Activated CD4-positive, alpha-beta T cell treated with anti-CD3 and anti-CD28 coated beads, Interleukin-2, Interleukin-4, amounts not matched to agents 100 ng/mL and 50 ng/mL, durations not matched to agents 16 hours and 8 hours (primary cell): Measurements from ENCODE around the gene NTN5.
"Not testable (repeated sequence)": the region's sequence is repeated elsewhere in the genome, so short reads cannot be mapped to it uniquely, and the experiment has no call there.

Experiments
- DNase-seq: peaks from one replicate; pipeline ENCODE4 v3.0.0-alpha.2; 2020; ENCODE audit warnings: low spot score

NTN5 gene

DNA sequence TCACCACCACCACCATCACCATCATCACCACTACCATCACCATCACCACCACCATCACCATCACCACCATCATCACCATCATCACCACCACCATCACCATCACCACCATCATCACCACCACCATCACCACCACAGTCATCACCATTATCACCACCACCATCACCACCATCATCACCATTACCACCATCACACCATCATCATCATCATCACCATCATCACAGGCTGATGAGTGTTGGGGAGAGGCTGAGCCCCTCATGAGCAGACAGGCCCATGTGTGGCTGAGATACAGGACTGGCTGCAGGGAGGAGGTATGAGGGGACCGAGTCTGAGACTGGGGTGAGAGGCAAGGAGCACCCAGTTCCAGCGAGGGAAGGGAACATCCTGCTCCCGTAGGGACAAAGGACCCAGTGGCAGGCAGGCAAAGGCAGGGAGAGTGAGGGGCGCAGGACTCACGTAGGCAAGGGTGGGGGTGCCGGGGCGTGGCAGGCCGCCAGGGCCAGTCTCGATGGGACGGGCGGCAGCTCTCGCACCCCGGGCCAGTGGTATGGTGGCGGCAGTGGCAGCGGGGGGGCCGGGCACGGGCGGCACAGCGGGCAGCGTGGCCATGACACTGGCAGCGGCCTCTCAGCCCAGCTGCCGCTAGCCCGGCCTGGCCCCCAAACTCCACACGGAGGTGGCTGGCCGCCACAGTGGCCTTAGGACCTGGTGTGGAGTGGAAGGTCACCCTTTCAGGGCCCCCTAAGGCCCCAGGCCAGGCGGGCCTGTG lies 2.7 kb downstream of the NTN5 start:
- no peak for DNase-seq

GRCh38 chr19:48668761-48669160 lies 4.1 kb downstream of the NTN5 start:
- DNase-seq = no peak

GRCh38 chr19:48668332-48668731 lies 4.5 kb downstream of the NTN5 start:
- DNase-seq = no peak

DNA sequence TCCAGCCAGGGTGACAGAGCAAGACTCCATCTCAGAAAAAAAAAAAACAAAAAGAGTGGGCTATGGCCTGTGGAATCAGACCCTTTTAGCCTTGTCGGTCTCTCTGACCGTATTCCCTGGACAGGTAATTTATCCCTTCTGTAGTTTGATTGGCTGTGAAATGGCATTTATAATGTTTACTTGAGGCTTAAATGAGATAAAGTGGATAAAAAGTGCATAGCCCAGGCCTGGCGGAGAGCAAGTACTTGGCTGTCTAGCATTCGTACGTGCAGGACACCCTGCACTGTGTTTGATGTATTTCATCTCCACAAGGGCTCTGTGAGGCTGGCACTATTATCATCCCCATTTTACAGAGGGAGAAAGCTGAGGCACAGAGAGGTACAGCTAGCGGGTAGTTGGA lies 7.0 kb downstream of the NTN5 start:
- no peak for DNase-seq

DNA sequence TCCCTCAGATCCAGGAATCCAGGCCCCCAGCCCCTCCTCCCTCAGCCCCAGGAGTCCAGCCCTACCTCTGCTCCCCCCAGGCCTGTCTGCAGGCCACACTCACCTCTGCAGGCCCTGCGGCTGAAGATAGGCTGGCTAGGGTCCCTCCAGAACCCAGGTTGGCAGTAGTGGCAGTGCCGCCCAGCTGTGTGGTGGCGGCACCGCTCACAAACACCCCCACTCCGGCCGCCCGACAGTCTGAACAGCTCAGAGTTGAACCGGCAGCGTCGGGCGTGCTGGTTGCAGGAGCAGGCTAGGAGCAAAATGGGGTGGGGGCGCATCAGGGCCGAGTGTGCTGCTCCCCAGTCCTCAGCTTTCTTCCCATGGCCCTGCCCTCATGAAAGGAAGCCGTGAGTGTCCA lies 8.3 kb downstream of the NTN5 start:
- DNase-seq = no peak

DNA sequence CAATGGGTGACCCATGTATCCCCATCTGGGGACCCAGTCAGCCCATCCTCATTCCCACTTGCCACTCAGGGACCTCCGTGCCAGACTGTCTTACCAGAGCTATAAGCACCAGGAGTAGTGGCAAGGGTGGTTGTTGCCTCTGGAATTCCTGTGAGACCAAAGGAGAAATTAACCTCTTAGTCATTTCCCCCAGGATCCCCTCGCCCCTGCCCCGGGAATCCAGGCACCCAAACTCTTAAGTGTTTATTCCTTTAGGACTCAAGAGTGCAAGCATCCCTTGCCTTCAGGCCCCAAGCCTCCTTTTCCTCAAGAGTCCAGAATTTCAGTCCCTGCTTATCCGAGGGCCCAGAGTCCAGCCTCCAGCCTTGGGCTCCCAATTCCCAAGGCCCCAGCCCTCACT lies 9.2 kb downstream of the NTN5 start:
- no peak for DNase-seq

- DNase-seq = no peak
Observed at GRCh38 chr19:48661711-48662090, 11.1 kb downstream of the NTN5 start.

DNA sequence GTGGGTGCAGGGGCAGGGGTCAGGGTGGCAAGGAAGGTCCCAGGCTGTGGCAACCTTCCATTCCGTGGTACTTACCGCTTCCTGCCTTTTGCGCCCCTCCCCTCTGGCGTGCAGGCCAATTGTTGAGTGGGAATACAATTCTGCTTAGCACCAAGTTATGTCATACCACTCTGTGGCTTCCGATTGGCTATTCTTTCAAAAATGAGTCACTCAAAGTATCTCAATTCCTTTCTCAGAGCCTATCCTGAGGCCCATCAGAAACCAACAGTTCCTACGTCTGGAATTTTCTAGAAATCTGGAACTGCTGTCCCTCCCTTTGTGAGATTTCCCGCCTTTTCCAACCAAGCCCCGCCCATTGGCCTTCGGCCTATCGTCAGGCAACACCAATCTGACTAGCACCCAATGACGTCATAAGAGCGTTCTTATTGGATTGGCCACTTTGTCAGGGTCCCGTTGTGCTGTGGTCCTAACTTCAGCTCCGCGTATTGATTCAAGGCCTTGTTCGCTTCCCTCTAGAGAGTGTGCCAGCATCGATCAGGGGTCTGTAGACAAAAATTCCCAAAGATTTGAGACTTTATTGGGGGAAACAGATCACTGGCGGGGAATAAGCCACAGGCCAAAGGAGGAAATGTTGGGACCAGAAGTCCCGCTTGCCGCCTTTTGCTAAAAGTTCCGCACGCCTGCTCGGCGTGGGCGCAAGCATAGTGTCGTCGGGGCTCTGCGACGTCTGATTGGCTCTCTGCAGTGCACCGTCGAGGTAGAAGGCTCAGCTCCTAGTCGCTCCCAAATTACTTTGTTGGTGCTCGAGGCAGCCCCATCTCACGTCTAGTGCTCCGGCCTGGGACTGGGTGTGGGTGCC lies 11.7 kb downstream of the NTN5 start:
- peak; percentile 94 for DNase-seq

- DNase-seq = no peak
Observed at GRCh38 chr19:48659768-48660167, 13.0 kb downstream of the NTN5 start.

GRCh38 chr19:48658483-48658882 lies 14.3 kb downstream of the NTN5 start:
- DNase-seq = no peak

- DNase-seq = not testable (repeated sequence)
Observed at GRCh38 chr19:48657828-48658227, 15.0 kb downstream of the NTN5 start.

DNA sequence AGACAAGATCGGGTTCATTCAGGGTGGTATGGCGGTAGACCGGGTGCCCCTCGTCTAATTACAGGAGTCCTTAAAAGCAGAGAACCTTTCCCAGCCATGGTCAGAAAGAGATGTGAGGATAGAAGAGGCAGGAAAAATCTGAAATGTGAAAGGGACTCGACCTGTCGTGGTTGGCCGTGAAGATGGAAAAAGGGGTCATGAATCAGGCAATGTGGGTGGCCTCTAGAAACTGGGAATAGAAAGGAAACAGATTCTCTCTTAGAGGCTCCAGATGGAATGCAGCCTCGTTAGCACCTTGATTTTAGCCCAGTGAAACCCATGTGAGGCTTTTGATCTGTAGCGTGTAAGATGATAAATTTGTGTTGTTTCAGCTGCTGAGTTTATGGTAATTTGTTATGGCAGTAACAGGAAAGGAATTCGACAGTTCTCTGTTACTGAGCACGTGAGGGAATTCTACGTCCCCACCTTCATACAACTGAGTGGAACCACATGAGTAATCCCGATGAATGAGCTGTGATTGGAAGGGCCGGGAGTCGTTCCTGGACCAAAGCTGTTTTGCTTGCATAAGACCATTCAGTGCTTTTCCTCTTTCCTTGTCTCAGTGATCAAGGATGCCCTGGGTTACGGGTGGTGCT lies 15.9 kb downstream of the NTN5 start:
- DNase-seq = no peak

GRCh38 chr19:48654299-48655059 lies 18.3 kb downstream of the NTN5 start:
- no peak for DNase-seq

GRCh38 chr19:48651683-48652048 lies 21.2 kb downstream of the NTN5 start:
- no peak for DNase-seq

GRCh38 chr19:48650974-48651682 lies 21.7 kb downstream of the NTN5 start:
- DNase-seq = no peak

DNA sequence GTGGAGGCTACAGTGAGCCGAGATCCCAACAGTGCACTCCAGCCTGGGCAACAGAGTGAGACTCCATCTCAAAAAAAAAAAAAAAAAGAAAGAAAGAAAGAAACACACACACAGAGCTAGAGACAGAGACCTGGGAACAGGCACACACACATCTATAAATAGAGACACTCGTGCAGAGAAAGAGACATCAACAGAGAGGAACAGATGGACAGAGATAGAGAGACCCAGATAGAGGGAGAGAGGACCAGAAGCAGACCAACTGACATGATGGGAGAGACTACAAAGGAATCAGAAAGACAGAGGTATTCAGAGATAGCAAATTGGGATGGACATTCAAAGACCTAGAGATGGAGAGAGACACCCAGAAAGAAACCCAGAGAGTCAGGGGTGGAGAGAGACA lies 24.7 kb downstream of the NTN5 start:
- DNase-seq = no peak

GRCh38 chr19:48646722-48647216 lies 26.0 kb downstream of the NTN5 start:
- no peak for DNase-seq

DNA sequence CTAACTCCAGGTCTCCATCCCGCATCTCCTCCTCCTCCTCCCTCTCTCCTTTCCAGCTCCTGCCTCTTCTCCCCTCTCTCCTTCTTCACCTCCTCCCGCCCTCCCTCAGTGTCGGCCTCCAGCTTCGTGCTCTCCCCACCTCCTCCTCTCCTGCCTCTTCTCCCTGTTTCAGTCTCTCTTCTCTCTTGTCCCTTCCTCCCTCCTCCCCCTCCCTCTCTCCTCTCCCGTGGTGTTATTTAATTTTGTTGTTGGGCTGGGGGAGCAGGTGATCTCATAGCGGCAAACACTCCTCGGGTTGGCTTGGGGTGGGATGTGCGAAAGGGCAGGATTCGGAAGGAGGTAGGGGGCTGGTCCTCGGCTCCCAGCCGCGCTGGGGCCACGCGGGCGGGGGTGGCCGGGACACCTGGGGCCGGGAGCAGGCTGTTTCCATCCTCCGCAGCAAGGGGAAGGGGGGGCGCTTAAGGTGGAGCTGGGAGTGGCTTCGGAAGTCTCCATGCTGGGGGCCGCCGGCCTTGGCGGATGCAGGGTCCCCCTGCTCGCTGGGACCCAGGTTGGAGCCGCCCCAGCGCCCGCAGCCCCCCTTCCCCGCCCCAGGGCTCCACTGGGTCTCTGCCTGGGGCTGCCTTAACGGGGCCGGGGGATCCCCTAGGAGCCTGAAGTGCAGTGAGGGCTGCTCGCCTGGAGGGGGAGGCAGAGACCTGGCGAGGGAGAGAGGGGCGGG lies 26.7 kb downstream of the NTN5 start, which contains the start of gene CA11:
TSS of gene CA11 (minus strand) at position 187 of the 721 bp plus-strand sequence. CDS start 555 bp downstream, outside the sequence.
- DNase-seq = peak; percentile 92

- no peak for DNase-seq
Observed at GRCh38 chr19:48645620-48646000, 27.2 kb downstream of the NTN5 start.

- DNase-seq = peak; percentile 81
Observed at GRCh38 chr19:48644839-48645619, 27.8 kb downstream of the NTN5 start.
